ENCODE results near the gene TMED6.

TMED6 gene

DNA sequence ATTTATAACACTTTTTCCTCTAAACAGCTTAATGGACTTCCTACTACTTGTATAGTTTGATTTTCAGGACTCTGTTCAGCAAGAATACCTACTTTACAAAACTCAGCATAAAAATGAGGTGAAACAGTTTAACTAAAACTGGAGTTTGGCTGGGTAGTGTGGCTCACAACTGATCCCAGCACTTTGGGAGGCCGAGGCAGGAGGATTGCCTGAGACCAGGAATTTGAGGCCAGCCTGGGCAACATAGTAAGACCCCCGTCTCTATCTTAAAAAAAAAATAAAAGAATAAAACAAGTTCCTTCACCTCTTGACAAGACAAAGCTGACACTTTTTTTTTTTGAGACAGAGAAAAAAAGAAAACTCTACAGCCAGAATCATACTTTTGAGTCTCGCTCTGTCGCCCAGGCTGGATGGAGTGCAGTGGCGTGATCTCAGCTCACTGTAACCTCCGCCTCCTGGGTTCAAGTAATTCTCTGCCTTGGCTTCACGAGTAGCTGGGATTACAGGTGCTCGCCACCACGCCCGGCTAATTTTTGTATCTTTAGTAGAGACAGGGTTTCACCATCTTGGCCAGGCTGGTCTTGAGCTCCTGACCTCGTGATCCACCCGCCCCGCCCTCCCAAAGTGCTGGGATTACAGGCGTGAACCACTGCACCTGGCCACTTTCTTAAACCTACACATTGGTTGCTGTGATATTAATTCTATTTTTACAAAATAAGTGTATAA lies 23.8 kb downstream of the TMED6 start:
- Histone ChIP-seq H2AFZ (ENCODE audit: insufficient read depth, low read length, poor library complexity) (no peak overlapping the region), H3K9me3 (ENCODE audit: insufficient read depth, low read depth, low read length) (no peaks in the 10 kb centered on the region)

GRCh38 chr16:69326172-69326873 lies 25.3 kb downstream of the TMED6 start:
- no CpG with 5 or more reads among the region's 7 CpGs for WGBS (ENCODE audit: extremely low coverage, insufficient coverage, insufficient read length)

More for the DNA sequence above, 23.8 kb downstream of the TMED6 start:
- H3K27me3 ChIP-seq (ENCODE audit: insufficient read depth, low read length), result no peaks in the 10 kb centered on the region
- no peak overlapping the region for H2BK12ac ChIP-seq (ENCODE audit: low read length)
- no peak overlapping the region for H3K27ac ChIP-seq (ENCODE audit: low read depth, low read length)
- H4K91ac ChIP-seq (ENCODE audit: low read depth, low read length), result no peak overlapping the region
- H3K79me1 ChIP-seq (ENCODE audit: low read length), result peaks cover 12% of the 10 kb centered on the region
- no peak overlapping the region for H3K14ac ChIP-seq (ENCODE audit: low read length)
- no peak overlapping the region for H3K18ac ChIP-seq (ENCODE audit: low read length)
- peaks cover 8 to 13% of the 10 kb centered on the region in 2 experiments for H3K4me1 ChIP-seq (ENCODE audit: control insufficient read depth in 1 of 2, insufficient read depth in 2 of 2, low read length in 2 of 2)
- no peak overlapping the region for H4K8ac ChIP-seq (ENCODE audit: low read depth, low read length)
- H2BK120ac ChIP-seq (ENCODE audit: insufficient read depth, low read length, poor library complexity), result no peak overlapping the region
- no CpG with 5 or more reads among the region's 14 CpGs for WGBS (ENCODE audit: extremely low coverage, insufficient coverage, insufficient read length)
- no peak for DNase-seq
- no peak overlapping the region for H4K12ac ChIP-seq (ENCODE audit: low read depth, low read length)
- no peak overlapping the region for H3K4me3 ChIP-seq (ENCODE audit: low read depth, low read length)
- no peak overlapping the region for H3K9ac ChIP-seq (ENCODE audit: low read length)
- H3K4me2 ChIP-seq (ENCODE audit: low read length), result no peak overlapping the region
- no peak overlapping the region for H2AK5ac ChIP-seq (ENCODE audit: low read length)
- H3K79me2 ChIP-seq (ENCODE audit: control insufficient read depth, insufficient read depth, low read length, poor library complexity), result peaks cover 16% of the 10 kb centered on the region
- H3K4ac ChIP-seq (ENCODE audit: low read depth, low read length), result no peak overlapping the region
- peaks cover 51 to 52% of the 10 kb centered on the region in 2 experiments for H3K36me3 ChIP-seq (ENCODE audit: control insufficient read depth in 1 of 2, insufficient read depth in 2 of 2, low read length in 2 of 2)
- H3K23ac ChIP-seq (ENCODE audit: low read length), result no peak overlapping the region
- H2BK5ac ChIP-seq (ENCODE audit: low read depth, low read length, poor library complexity), result no peak overlapping the region

GRCh38 chr16:69325784-69326171 lies 25.8 kb downstream of the TMED6 start:
- H4K91ac ChIP-seq (ENCODE audit: low read depth, low read length), result no peak overlapping the region
- H3K14ac ChIP-seq (ENCODE audit: low read length), result no peak overlapping the region
- no peak overlapping the region for H3K9ac ChIP-seq (ENCODE audit: low read length)
- no peak overlapping the region for H3K4ac ChIP-seq (ENCODE audit: low read depth, low read length)
- H2BK120ac ChIP-seq (ENCODE audit: insufficient read depth, low read length, poor library complexity), result no peak overlapping the region
- H2AFZ ChIP-seq (ENCODE audit: insufficient read depth, low read length, poor library complexity), result no peak overlapping the region
- peaks cover 9% of the 10 kb centered on the region for H3K79me1 ChIP-seq (ENCODE audit: low read length)
- no CpG with 5 or more reads among the region's 6 CpGs for WGBS (ENCODE audit: extremely low coverage, insufficient coverage, insufficient read length)
- H3K27me3 ChIP-seq (ENCODE audit: insufficient read depth, low read length), result no peaks in the 10 kb centered on the region
- H3K79me2 ChIP-seq (ENCODE audit: control insufficient read depth, insufficient read depth, low read length, poor library complexity), result peaks cover 15% of the 10 kb centered on the region
- H2BK12ac ChIP-seq (ENCODE audit: low read length), result no peak overlapping the region
- no peak overlapping the region for H3K18ac ChIP-seq (ENCODE audit: low read length)
- no peak overlapping the region for H3K4me3 ChIP-seq (ENCODE audit: low read depth, low read length)
- H3K4me1 ChIP-seq (ENCODE audit: control insufficient read depth in 1 of 2, insufficient read depth in 2 of 2, low read length in 2 of 2), result peaks cover 8 to 13% of the 10 kb centered on the region in 2 experiments
- no peak overlapping the region for H3K27ac ChIP-seq (ENCODE audit: low read depth, low read length)
- peaks cover 58 to 63% of the 10 kb centered on the region in 2 experiments for H3K36me3 ChIP-seq (ENCODE audit: control insufficient read depth in 1 of 2, insufficient read depth in 2 of 2, low read length in 2 of 2)
- no peaks in the 10 kb centered on the region for H3K9me3 ChIP-seq (ENCODE audit: insufficient read depth, low read depth, low read length)
- H4K8ac ChIP-seq (ENCODE audit: low read depth, low read length), result no peak overlapping the region
- H3K4me2 ChIP-seq (ENCODE audit: low read length), result no peak overlapping the region
- no peak for DNase-seq
- no peak overlapping the region for H2BK5ac ChIP-seq (ENCODE audit: low read depth, low read length, poor library complexity)
- H3K23ac ChIP-seq (ENCODE audit: low read length), result no peak overlapping the region
- H4K12ac ChIP-seq (ENCODE audit: low read depth, low read length), result no peak overlapping the region
- no peak overlapping the region for H2AK5ac ChIP-seq (ENCODE audit: low read length)

More at GRCh38 chr16:69326172-69326873, 25.3 kb downstream of the TMED6 start:
- no peak overlapping the region for H4K91ac ChIP-seq (ENCODE audit: low read depth, low read length)
- no peak overlapping the region for H2AK5ac ChIP-seq (ENCODE audit: low read length)
- no peak overlapping the region for H3K4me3 ChIP-seq (ENCODE audit: low read depth, low read length)
- peaks cover 8 to 13% of the 10 kb centered on the region in 2 experiments for H3K4me1 ChIP-seq (ENCODE audit: control insufficient read depth in 1 of 2, insufficient read depth in 2 of 2, low read length in 2 of 2)
- no peak overlapping the region for H2BK12ac ChIP-seq (ENCODE audit: low read length)
- no peak overlapping the region for H3K9ac ChIP-seq (ENCODE audit: low read length)
- no peak overlapping the region for H4K12ac ChIP-seq (ENCODE audit: low read depth, low read length)
- no peaks in the 10 kb centered on the region for H3K9me3 ChIP-seq (ENCODE audit: insufficient read depth, low read depth, low read length)
- no peak overlapping the region for H3K18ac ChIP-seq (ENCODE audit: low read length)
- no peak overlapping the region for H3K27ac ChIP-seq (ENCODE audit: low read depth, low read length)
- H3K4ac ChIP-seq (ENCODE audit: low read depth, low read length), result no peak overlapping the region
- H3K14ac ChIP-seq (ENCODE audit: low read length), result no peak overlapping the region
- no peak overlapping the region for H3K23ac ChIP-seq (ENCODE audit: low read length)
- no peak overlapping the region for H2BK120ac ChIP-seq (ENCODE audit: insufficient read depth, low read length, poor library complexity)
- DNase-seq, result no peak
- no peak overlapping the region for H3K4me2 ChIP-seq (ENCODE audit: low read length)
- H2AFZ ChIP-seq (ENCODE audit: insufficient read depth, low read length, poor library complexity), result no peak overlapping the region
- peaks cover 16% of the 10 kb centered on the region for H3K79me2 ChIP-seq (ENCODE audit: control insufficient read depth, insufficient read depth, low read length, poor library complexity)
- no peak overlapping the region for H2BK5ac ChIP-seq (ENCODE audit: low read depth, low read length, poor library complexity)
- H3K36me3 ChIP-seq (ENCODE audit: control insufficient read depth in 1 of 2, insufficient read depth in 2 of 2, low read length in 2 of 2), result peaks cover 57 to 58% of the 10 kb centered on the region in 2 experiments
- H3K79me1 ChIP-seq (ENCODE audit: low read length), result peaks cover 12% of the 10 kb centered on the region
- H4K8ac ChIP-seq (ENCODE audit: low read depth, low read length), result no peak overlapping the region
- no peaks in the 10 kb centered on the region for H3K27me3 ChIP-seq (ENCODE audit: insufficient read depth, low read length)

GRCh38 chr16:69324585-69325253 lies 26.9 kb downstream of the TMED6 start:
- no peak overlapping the region for H2BK5ac ChIP-seq (ENCODE audit: low read depth, low read length, poor library complexity)
- peaks cover 2% of the 10 kb centered on the region for H3K79me1 ChIP-seq (ENCODE audit: low read length)
- no peaks in the 10 kb centered on the region for H3K27me3 ChIP-seq (ENCODE audit: insufficient read depth, low read length)
- peaks cover 68 to 74% of the 10 kb centered on the region in 2 experiments for H3K36me3 ChIP-seq (ENCODE audit: control insufficient read depth in 1 of 2, insufficient read depth in 2 of 2, low read length in 2 of 2)
- H3K4me1 ChIP-seq (ENCODE audit: control insufficient read depth in 1 of 2, insufficient read depth in 2 of 2, low read length in 2 of 2), result peaks cover 8 to 13% of the 10 kb centered on the region in 2 experiments
- no peak overlapping the region for H4K8ac ChIP-seq (ENCODE audit: low read depth, low read length)
- H2AFZ ChIP-seq (ENCODE audit: insufficient read depth, low read length, poor library complexity), result no peak overlapping the region
- no peak overlapping the region for H2AK5ac ChIP-seq (ENCODE audit: low read length)
- H4K91ac ChIP-seq (ENCODE audit: low read depth, low read length), result no peak overlapping the region
- no peak overlapping the region for H4K12ac ChIP-seq (ENCODE audit: low read depth, low read length)
- no peak overlapping the region for H3K14ac ChIP-seq (ENCODE audit: low read length)
- peaks cover 8% of the 10 kb centered on the region for H3K79me2 ChIP-seq (ENCODE audit: control insufficient read depth, insufficient read depth, low read length, poor library complexity)
- H3K9ac ChIP-seq (ENCODE audit: low read length), result no peak overlapping the region
- no CpG with 5 or more reads among the region's 10 CpGs for WGBS (ENCODE audit: extremely low coverage, insufficient coverage, insufficient read length)
- H3K4me3 ChIP-seq (ENCODE audit: low read depth, low read length), result no peak overlapping the region
- no peaks in the 10 kb centered on the region for H3K9me3 ChIP-seq (ENCODE audit: insufficient read depth, low read depth, low read length)
- no peak overlapping the region for H2BK120ac ChIP-seq (ENCODE audit: insufficient read depth, low read length, poor library complexity)
- no peak overlapping the region for H2BK12ac ChIP-seq (ENCODE audit: low read length)
- no peak overlapping the region for H3K23ac ChIP-seq (ENCODE audit: low read length)
- H3K4me2 ChIP-seq (ENCODE audit: low read length), result no peak overlapping the region
- no peak overlapping the region for H3K4ac ChIP-seq (ENCODE audit: low read depth, low read length)
- no peak for DNase-seq
- H3K18ac ChIP-seq (ENCODE audit: low read length), result peak overlapping the region; percentile 11
- no peak overlapping the region for H3K27ac ChIP-seq (ENCODE audit: low read depth, low read length)
